Measurements from ENCODE around the gene NAB1.
"Not testable (repeated sequence)": the region's sequence is repeated elsewhere in the genome, so short reads cannot be mapped to it uniquely, and the experiment has no call there.

NAB1 gene

GRCh38 chr2:190603374-190603773 lies 45.5 kb upstream of the NAB1 start:
- H3K27ac ChIP-seq (replicated peaks): no peak overlapping the region
- H3K4me3 ChIP-seq (replicated peaks; ENCODE audit: insufficient read depth, low read length): no peak overlapping the region
- TF ChIP-seq CTCF (IDR thresholded peaks at IDR 0.05; ENCODE audit: insufficient read depth, low read length) (no peak), SPI1 (IDR thresholded peaks at IDR 0.05; ENCODE audit: borderline replicate concordance, low read depth) (no peak), POLR2AphosphoS5 (IDR thresholded peaks at IDR 0.05; ENCODE audit: low read depth) (no peak), GABPA (IDR thresholded peaks at IDR 0.05; ENCODE audit: low read depth) (no peak), REST (IDR thresholded peaks at IDR 0.05; ENCODE audit: insufficient replicate concordance, low read depth) (no peak)
- no peak for DNase-seq (ENCODE audit: low read depth in 1 of 2, low spot score in 1 of 2)
- H3K27me3 ChIP-seq (ENCODE audit: insufficient read depth, poor library complexity, severe bottlenecking): no peaks in the 10 kb centered on the region

GRCh38 chr2:190607014-190607597 lies 41.8 kb upstream of the NAB1 start:
- TF ChIP-seq CTCF (IDR thresholded peaks at IDR 0.05; ENCODE audit: insufficient read depth, low read length): no peak
- TF ChIP-seq POLR2AphosphoS5 (IDR thresholded peaks at IDR 0.05; ENCODE audit: low read depth): no peak
- no peaks in the 10 kb centered on the region for H3K27me3 ChIP-seq (ENCODE audit: insufficient read depth, poor library complexity, severe bottlenecking)
- no peak overlapping the region for H3K4me3 ChIP-seq (replicated peaks; ENCODE audit: insufficient read depth, low read length)
- H3K27ac ChIP-seq (replicated peaks): no peak overlapping the region
- no peak for DNase-seq (ENCODE audit: low read depth in 1 of 2, low spot score in 1 of 2)

GRCh38 chr2:190607657-190608357 lies 41.1 kb upstream of the NAB1 start:
- no peak overlapping the region for H3K4me3 ChIP-seq (replicated peaks; ENCODE audit: insufficient read depth, low read length)
- H3K27ac ChIP-seq (replicated peaks): no peak overlapping the region
- no peak for DNase-seq (ENCODE audit: low read depth in 1 of 2, low spot score in 1 of 2)
- TF ChIP-seq POLR2AphosphoS5 (IDR thresholded peaks at IDR 0.05; ENCODE audit: low read depth) (no peak), SPI1 (IDR thresholded peaks at IDR 0.05; ENCODE audit: borderline replicate concordance, low read depth) (no peak), GABPA (IDR thresholded peaks at IDR 0.05; ENCODE audit: low read depth) (no peak), REST (IDR thresholded peaks at IDR 0.05; ENCODE audit: insufficient replicate concordance, low read depth) (no peak), CTCF (IDR thresholded peaks at IDR 0.05; ENCODE audit: insufficient read depth, low read length) (no peak)
- no peaks in the 10 kb centered on the region for H3K27me3 ChIP-seq (ENCODE audit: insufficient read depth, poor library complexity, severe bottlenecking)

- not testable (repeated sequence) for H3K4me3 ChIP-seq (replicated peaks; ENCODE audit: insufficient read depth, low read length); H3K27me3 ChIP-seq (ENCODE audit: insufficient read depth, poor library complexity, severe bottlenecking); H3K27ac ChIP-seq (replicated peaks); DNase-seq (ENCODE audit: low read depth in 1 of 2, low spot score in 1 of 2)
These were observed 40.0 kb upstream of the NAB1 start for GRCh38 chr2:190608863-190609262.

- H3K4me3 ChIP-seq (replicated peaks; ENCODE audit: insufficient read depth, low read length); H3K27me3 ChIP-seq (ENCODE audit: insufficient read depth, poor library complexity, severe bottlenecking); DNase-seq (ENCODE audit: low read depth in 1 of 2, low spot score in 1 of 2); H3K27ac ChIP-seq (replicated peaks): not testable (repeated sequence)
These were observed 39.5 kb upstream of the NAB1 start for GRCh38 chr2:190609397-190609796.

GRCh38 chr2:190610528-190610927 lies 38.4 kb upstream of the NAB1 start:
- not testable (repeated sequence) for H3K4me3 ChIP-seq (replicated peaks; ENCODE audit: insufficient read depth, low read length); H3K27me3 ChIP-seq (ENCODE audit: insufficient read depth, poor library complexity, severe bottlenecking); DNase-seq (ENCODE audit: low read depth in 1 of 2, low spot score in 1 of 2); H3K27ac ChIP-seq (replicated peaks)

Measured in HL-60 (cell line).